Raji (cell line): ENCODE results near the gene CYGB.

Source experiments
- POLR2A ChIP-seq: IDR thresholded peaks from 2 replicates; pipeline ENCODE4 v1.6.1; 2011; ENCODE audit warnings: low read depth, low read length, control low read depth; ENCODE audit not compliant: insufficient read depth

The CYGB gene

DNA sequence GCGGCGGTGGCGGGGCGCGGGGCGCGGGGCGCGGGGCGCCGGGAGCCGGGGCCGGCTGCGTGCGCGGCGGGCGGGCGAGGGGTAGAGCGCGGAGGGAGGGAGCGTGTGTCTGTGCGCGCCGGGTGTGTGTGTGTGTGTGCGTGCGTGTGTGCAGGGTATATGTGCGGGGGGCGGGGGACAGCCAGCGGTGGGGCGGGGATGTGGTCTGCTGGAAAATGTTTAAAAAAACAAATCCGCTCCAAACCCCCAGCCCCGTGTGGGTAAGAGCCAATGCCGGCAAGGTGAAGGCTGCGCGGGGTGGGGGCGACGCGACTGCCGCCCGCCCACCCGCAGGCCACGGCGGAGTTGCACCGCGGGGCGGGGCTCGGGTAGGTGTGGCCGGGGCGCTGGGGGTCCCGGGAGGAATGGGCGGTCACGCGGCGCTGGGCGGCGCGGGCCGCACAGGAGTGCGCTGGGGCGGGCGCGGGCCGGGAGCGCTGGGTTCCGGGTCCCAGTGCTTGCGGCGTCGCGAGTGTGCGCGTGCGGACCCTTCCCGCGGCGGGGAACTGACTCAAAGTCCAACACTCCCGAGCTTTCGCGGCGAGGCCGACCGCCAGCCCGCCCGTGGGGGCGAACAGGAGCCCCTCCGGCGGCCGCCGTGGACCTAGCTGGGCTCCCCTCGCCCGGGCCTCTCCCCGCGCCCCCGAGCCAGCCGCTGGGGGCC lies at the start of gene CYGB:
Gene CYGB (minus strand): TSS at position 132 of the 703 bp plus-strand sequence. CDS start 167 bp downstream, outside the sequence.
- TF ChIP-seq POLR2A: no peak

GRCh38 chr17:76586741-76587487 lies 49.4 kb upstream of the CYGB start:
- no peak for TF ChIP-seq POLR2A

GRCh38 chr17:76585649-76586593 lies 48.4 kb upstream of the CYGB start, which contains the start of gene ST6GALNAC2:
Gene ST6GALNAC2 (minus strand): TSS chr17:76585860. CDS start chr17:76585808, 52 bp downstream.
- TF ChIP-seq POLR2A: no peak

DNA sequence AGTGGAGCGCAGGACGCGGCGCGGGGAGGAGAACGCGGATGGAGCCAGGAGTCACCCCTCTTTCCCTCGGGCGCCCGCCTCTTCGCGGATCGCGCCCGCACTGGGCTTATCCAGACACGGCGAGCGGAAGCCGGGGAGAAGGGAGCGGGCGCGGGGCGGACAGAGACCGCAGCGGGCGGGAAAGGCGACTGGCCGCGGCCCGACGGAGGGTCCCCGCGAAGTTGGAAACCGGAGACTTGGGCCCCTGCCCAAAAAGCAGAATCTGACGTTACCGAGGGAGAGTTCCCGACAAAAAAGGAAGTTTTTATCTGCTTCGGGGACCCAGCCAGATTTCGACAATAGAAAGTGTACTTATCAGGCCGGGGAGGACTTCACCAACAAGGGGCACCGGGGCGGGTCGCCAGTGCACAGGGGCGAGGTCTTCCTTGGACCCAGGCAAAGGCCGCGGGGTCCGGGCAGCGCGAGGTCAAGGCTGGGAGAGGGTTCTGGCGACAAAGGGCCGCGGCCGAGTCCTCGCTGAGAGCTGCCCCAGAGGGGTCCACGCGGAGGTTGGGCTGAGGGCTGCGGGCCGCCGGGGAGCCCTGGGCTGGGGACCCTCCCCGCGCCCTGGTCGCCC lies 47.6 kb upstream of the CYGB start:
- no peak for TF ChIP-seq POLR2A

- no peak for TF ChIP-seq POLR2A
Observed at GRCh38 chr17:76584427-76585032, 47.0 kb upstream of the CYGB start.

- TF ChIP-seq POLR2A: no peak
Observed at GRCh38 chr17:76582660-76583059, 45.2 kb upstream of the CYGB start.

DNA sequence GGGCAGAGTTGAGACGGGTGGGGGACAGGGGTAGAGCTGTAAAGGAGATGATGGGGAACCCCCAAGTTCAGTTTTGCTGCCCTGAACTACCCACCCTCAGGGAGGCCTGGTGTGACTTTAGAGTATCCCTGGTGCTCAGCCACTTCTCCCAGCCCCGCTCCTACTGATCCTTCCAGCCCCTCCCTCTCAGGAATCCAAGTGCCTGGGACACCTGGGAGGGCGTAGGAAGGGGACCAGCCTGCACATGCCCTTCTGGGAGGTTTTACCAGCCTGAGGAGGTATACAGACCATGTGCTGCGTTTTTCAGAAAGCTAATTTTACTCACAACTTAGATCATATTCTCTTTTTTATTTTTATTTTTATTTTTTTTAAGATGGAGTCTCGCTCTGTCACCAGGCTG lies 44.0 kb upstream of the CYGB start:
- no peak for TF ChIP-seq POLR2A

GRCh38 chr17:76579281-76579680 lies 41.8 kb upstream of the CYGB start:
- no peak for TF ChIP-seq POLR2A

GRCh38 chr17:76578376-76578775 lies 40.9 kb upstream of the CYGB start:
- no peak for TF ChIP-seq POLR2A

- TF ChIP-seq POLR2A: no peak
Observed at GRCh38 chr17:76577876-76578275, 40.4 kb upstream of the CYGB start.

GRCh38 chr17:76576189-76576588 lies 38.7 kb upstream of the CYGB start:
- TF ChIP-seq POLR2A: no peak

DNA sequence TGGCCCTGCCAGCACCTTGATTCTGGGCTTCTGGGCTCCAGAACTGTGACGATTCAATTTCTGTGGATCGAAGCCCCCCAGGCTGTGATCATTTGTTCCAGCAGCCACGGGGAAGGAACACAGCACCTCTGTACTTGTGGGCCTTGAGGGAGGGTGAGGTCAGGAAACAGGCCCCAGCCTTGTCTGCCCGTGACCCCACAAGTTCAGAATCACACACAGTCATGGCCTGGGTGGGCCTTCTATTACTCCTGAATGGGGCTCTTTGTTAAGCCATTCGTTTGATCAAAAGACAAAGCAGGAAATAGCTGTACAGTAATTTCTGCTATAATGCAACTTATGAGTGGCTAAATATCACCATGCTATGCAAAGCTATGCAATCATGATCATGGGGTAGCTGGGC lies 38.1 kb upstream of the CYGB start:
- no peak for TF ChIP-seq POLR2A

DNA sequence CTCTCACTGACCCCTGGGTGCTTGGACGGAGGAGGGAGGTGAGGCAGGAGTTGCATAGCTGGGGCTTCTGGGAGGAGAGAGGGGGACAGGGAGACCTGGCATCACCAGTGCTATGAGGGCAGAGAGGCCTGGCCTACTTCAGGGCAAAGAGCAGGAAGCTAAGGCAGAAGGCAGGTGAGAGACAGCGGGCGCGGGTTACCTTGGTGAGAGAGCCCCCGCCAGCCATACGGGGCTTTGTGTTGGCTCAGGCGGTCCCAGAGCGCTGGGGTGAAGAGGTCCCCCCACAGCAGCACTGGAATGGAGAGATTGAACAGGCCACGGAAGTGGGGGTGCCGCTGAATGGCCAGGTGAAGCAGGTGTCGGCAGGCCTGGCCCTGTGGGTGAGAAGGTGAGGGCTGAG lies 36.7 kb upstream of the CYGB start:
- no peak for TF ChIP-seq POLR2A

GRCh38 chr17:76573096-76573495 lies 35.6 kb upstream of the CYGB start:
- TF ChIP-seq POLR2A: no peak
